A549 (cell line): Measurements from ENCODE around the gene IFITM10. TPM values are rescaled to one million over a fixed set of nuclear protein-coding genes. Genes with fewer than 3 reads are reported as not detected.

Source experiments
- ATAC-seq, 2 experiments: fragments of 200-7000 bp in 1 of 2; fragments of >200 bp in 1 of 2; cut with Nextera tagmentation in 1 of 2; cut with Tn5 transposase in 1 of 2; 3 replicates each; pipeline versions ENCODE4 v1.8.0 to v1.9.1; 2018 to 2020; ENCODE audit warnings: mild to moderate bottlenecking in 1 of 2, moderate library complexity in 1 of 2
- CTCF ChIA-PET: fragments of 300-600 bp; sonication (Branson Sonifier 250); formaldehyde crosslinking; extraction: SDS; loops from one replicate; lab custom pipeline; 2021; ENCODE audit warnings: antibody characterized with exemption, inconsistent platforms; lab: Yijun Ruan, JAX
- POLR2A ChIA-PET: fragments of 350-600 bp; formaldehyde crosslinking; extraction: SDS; loops from one replicate; lab custom pipeline; 2021; ENCODE audit warnings: antibody characterized with exemption, inconsistent platforms; lab: Yijun Ruan, JAX
- DNase-seq, 2 experiments: peaks; one replicate each; pipeline versions ENCODE4 v3.0.0 to v3.0.0-alpha.2; 2011 to 2016; ENCODE audit warnings: low read depth in 1 of 2, low spot score in 1 of 2
- FAIRE-seq: peaks from 2 replicates; lab custom pipeline; 2011; peaks lifted over from hg19 to GRCh38; lab: Jason Lieb, UNC
- H3K27ac ChIP-seq, 2 experiments: fragments of >200 bp; sonication (Bioruptor Twin); formaldehyde crosslinking; 3 replicates each; pipeline ENCODE4 v1.5.1; 2016 to 2017
- H3K4me1 ChIP-seq: fragments of >200 bp; sonication (Bioruptor Twin); formaldehyde crosslinking; 3 replicates; pipeline ENCODE4 v1.6.1; 2016
- H3K4me2 ChIP-seq: fragments of >200 bp; sonication (Bioruptor Twin); formaldehyde crosslinking; 3 replicates; pipeline ENCODE4 v1.6.1; 2016
- H3K4me3 ChIP-seq: fragments of >200 bp; sonication (Bioruptor Twin); formaldehyde crosslinking; 3 replicates; pipeline ENCODE4 v1.5.1; 2016
- H3K9me3 ChIP-seq: fragments of >200 bp; sonication (Bioruptor Twin); formaldehyde crosslinking; 3 replicates; pipeline ENCODE4 v1.6.1; 2016
- BHLHE40 ChIP-seq: IDR thresholded peaks from 2 replicates; pipeline ENCODE4 v1.6.1; 2012; ENCODE audit warnings: low read depth, low read length, inconsistent platforms
- CEBPB ChIP-seq, 2 experiments: fragments of >200 bp in 1 of 2; sonication (Bioruptor Twin) in 1 of 2; formaldehyde crosslinking in 1 of 2; IDR thresholded peaks; 2 replicates each; pipeline ENCODE4 v1.6.1; 2012 to 2016
- HOXB13 ChIP-seq: fragments of 250-450 bp; sonication (Bioruptor Pico); IDR thresholded peaks from 2 replicates; pipeline ENCODE4 v1.5.0; 2020; ENCODE audit warnings: low read depth, mild to moderate bottlenecking, moderate library complexity
- HOXB5 ChIP-seq: fragments of 250-450 bp; sonication (Bioruptor Pico); IDR thresholded peaks from 2 replicates; pipeline ENCODE4 v1.5.0; 2020; ENCODE audit warnings: mild to moderate bottlenecking, moderate library complexity
- JUN ChIP-seq, 2 experiments: fragments of >200 bp; sonication (Bioruptor Twin); formaldehyde crosslinking; IDR thresholded peaks; 2 replicates in 1 of 2; 3 replicates in 1 of 2; pipeline ENCODE4 v1.6.1; 2016 to 2017
- MYC ChIP-seq: IDR thresholded peaks from 2 replicates; pipeline ENCODE4 v1.6.1; 2012; ENCODE audit warnings: mild to moderate bottlenecking, inconsistent platforms, low read length, improper control_type of control experiment, borderline replicate concordance
- NFE2L2 ChIP-seq: fragments of 150-350 bp; conservative IDR thresholded peaks from 2 replicates; pipeline ENCODE4 v1.6.1; 2014; ENCODE audit warnings: low read length
- NR3C1 ChIP-seq: fragments of >200 bp; sonication (Bioruptor Twin); formaldehyde crosslinking; IDR thresholded peaks from 3 replicates; pipeline ENCODE4 v1.6.1; 2017
- PHF8 ChIP-seq: fragments of 200-600 bp; sonication (generic); IDR thresholded peaks from 2 replicates; pipeline ENCODE4 v1.6.1; 2016; ENCODE audit warnings: low read depth, mild to moderate bottlenecking, antibody characterized with exemption, moderate library complexity, borderline replicate concordance
- POLR2A ChIP-seq: IDR thresholded peaks from 2 replicates; pipeline ENCODE4 v1.6.1; 2012; ENCODE audit warnings: mild to moderate bottlenecking, low read length
- RARB ChIP-seq: fragments of 250-450 bp; sonication (Bioruptor Pico); IDR thresholded peaks from 2 replicates; pipeline ENCODE4 v1.8.0; 2021; ENCODE audit warnings: mild to moderate bottlenecking, moderate library complexity
- WGBS: methylation state at CpG from one replicate; pipeline ENCODE4 v1.1.6; 2017; ENCODE audit errors: missing lambda C conversion rate; 5-methylcytosine and 5-hydroxymethylcytosine counted together
- polyA plus RNA-seq, 4 experiments: library from polyadenylated mRNA; depleted of rRNA in 3 of 4; stranded (reverse); fragments of >200 nt; fragmentation: RNase III in 1 of 4; extraction: RNeasy Plus Mini Kit Qiagen cat#74134 plus additional on column Dnase treatment in 1 of 4; gene quantifications; 2 replicates in 3 of 4; 3 replicates in 1 of 4; pipeline ENCODE4 v1.2.3, GENCODE V29; 2011 to 2017
- TF ChIP-seq, protein P1 (sequence below): fragments of 450-650 bp; IDR thresholded peaks from 2 replicates; pipeline ENCODE4 v1.6.1; 2014; ENCODE audit warnings: antibody characterized with exemption
- TF ChIP-seq, protein P2 (sequence below): fragments of >200 bp; sonication (Bioruptor Twin); formaldehyde crosslinking; IDR thresholded peaks from 3 replicates; pipeline ENCODE4 v1.6.1; 2016
- TF ChIP-seq, protein P3 (sequence below): fragments of 150-350 bp; IDR thresholded peaks from 2 replicates; pipeline ENCODE4 v1.6.1; 2014; ENCODE audit warnings: low read depth, mild to moderate bottlenecking, low read length
- TF ChIP-seq, protein P4 (sequence below): fragments of 200-600 bp; sonication (generic); IDR thresholded peaks from 2 replicates; pipeline ENCODE4 v1.6.1; 2016; ENCODE audit warnings: antibody characterized with exemption, mild to moderate bottlenecking, moderate library complexity
- TF ChIP-seq, protein P5 (sequence below): IDR thresholded peaks from 2 replicates; pipeline ENCODE4 v1.6.1; 2012
- TF ChIP-seq, protein P6 (sequence below): fragments of 250-450 bp; sonication (Bioruptor Pico); IDR thresholded peaks from 2 replicates; pipeline ENCODE4 v1.5.0; 2021; ENCODE audit warnings: mild to moderate bottlenecking, moderate library complexity, borderline replicate concordance
- TF ChIP-seq, protein P7 (sequence below): fragments of >200 bp; sonication (Bioruptor Twin); formaldehyde crosslinking; IDR thresholded peaks from 2 replicates; pipeline ENCODE4 v1.6.1; 2016

The IFITM10 gene
- polyA plus RNA-seq, 2 of the 4 experiments (the other 2 are of a cell fraction), result 0.28 to 0.67 TPM

DNA sequence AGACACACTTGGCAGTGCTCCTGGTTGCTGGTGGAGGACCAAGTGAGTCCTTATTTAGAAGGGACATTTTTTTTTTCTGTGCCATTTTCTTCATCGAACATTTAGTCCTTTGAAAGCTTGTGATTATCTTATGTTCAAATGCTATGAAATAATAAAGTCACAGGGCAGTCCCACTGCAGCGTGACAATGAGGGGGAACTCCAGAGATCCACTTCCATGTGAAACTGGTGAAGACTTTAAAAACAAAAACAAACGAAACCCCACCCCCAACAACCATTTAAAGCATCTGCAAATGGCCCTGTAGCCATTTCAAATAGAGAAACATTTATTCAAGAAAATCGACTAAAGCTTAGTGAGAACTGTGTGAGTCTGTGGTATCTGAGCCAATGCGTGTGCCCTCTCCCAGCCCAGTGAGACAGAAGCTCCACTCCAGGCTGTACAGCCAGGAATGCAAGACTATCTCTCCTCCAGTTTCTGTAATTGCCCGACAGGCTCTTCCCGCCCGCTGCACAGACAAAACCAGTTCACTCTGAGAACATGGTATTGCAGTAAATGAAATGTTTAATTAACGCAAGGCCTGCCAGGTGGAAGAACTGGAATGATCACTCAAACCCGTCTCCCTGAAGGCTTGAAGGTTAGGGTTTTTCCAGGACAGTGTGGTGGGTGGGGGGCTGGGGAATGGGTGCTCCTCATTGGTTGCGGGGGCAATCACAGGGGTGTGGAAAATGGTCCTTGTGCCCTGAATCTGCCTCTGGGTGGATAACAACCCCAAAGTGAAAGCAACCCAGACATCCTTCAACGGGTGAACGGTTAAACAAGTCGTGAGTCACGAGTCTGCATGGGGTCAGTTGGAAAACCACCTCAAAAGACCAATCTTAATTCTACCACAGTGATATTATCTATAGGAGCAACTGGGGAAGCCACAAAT lies 45.0 kb downstream of the IFITM10 start:
- Histone ChIP-seq H3K4me3 (no peak overlapping the region), H3K9me3 (no peaks in the 10 kb centered on the region), H3K27ac (no peak overlapping the region), H3K4me2 (no peak overlapping the region), H3K4me1 (peaks cover 3% of the 10 kb centered on the region; the same call in 1 of the 3 replicates)
- ChIA-PET CTCF (interaction anchor here (0.6 to 10.5 kb wide), 7 partner anchors 12 to 446 kb away, joined by 3 to 97 read pairs (median 9); partner anchors contain the start of gene SYT8), POLR2A (no interaction called here)
- TF ChIP-seq RARB (CRISPR knock-in tag) (no peak), PHF8 (no peak), NFE2L2 (no peak), JUN (IDR thresholded peaks at IDR 0.05) (no peak)
- TF ChIP-seq, protein P1, sequence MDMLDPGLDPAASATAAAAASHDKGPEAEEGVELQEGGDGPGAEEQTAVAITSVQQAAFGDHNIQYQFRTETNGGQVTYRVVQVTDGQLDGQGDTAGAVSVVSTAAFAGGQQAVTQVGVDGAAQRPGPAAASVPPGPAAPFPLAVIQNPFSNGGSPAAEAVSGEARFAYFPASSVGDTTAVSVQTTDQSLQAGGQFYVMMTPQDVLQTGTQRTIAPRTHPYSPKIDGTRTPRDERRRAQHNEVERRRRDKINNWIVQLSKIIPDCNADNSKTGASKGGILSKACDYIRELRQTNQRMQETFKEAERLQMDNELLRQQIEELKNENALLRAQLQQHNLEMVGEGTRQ, result no peak
- TF ChIP-seq, protein P2, sequence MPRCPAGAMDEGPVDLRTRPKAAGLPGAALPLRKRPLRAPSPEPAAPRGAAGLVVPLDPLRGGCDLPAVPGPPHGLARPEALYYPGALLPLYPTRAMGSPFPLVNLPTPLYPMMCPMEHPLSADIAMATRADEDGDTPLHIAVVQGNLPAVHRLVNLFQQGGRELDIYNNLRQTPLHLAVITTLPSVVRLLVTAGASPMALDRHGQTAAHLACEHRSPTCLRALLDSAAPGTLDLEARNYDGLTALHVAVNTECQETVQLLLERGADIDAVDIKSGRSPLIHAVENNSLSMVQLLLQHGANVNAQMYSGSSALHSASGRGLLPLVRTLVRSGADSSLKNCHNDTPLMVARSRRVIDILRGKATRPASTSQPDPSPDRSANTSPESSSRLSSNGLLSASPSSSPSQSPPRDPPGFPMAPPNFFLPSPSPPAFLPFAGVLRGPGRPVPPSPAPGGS, result no peak
- TF ChIP-seq, protein P3, sequence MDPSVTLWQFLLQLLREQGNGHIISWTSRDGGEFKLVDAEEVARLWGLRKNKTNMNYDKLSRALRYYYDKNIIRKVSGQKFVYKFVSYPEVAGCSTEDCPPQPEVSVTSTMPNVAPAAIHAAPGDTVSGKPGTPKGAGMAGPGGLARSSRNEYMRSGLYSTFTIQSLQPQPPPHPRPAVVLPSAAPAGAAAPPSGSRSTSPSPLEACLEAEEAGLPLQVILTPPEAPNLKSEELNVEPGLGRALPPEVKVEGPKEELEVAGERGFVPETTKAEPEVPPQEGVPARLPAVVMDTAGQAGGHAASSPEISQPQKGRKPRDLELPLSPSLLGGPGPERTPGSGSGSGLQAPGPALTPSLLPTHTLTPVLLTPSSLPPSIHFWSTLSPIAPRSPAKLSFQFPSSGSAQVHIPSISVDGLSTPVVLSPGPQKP, result no peak
- TF ChIP-seq, protein P4, sequence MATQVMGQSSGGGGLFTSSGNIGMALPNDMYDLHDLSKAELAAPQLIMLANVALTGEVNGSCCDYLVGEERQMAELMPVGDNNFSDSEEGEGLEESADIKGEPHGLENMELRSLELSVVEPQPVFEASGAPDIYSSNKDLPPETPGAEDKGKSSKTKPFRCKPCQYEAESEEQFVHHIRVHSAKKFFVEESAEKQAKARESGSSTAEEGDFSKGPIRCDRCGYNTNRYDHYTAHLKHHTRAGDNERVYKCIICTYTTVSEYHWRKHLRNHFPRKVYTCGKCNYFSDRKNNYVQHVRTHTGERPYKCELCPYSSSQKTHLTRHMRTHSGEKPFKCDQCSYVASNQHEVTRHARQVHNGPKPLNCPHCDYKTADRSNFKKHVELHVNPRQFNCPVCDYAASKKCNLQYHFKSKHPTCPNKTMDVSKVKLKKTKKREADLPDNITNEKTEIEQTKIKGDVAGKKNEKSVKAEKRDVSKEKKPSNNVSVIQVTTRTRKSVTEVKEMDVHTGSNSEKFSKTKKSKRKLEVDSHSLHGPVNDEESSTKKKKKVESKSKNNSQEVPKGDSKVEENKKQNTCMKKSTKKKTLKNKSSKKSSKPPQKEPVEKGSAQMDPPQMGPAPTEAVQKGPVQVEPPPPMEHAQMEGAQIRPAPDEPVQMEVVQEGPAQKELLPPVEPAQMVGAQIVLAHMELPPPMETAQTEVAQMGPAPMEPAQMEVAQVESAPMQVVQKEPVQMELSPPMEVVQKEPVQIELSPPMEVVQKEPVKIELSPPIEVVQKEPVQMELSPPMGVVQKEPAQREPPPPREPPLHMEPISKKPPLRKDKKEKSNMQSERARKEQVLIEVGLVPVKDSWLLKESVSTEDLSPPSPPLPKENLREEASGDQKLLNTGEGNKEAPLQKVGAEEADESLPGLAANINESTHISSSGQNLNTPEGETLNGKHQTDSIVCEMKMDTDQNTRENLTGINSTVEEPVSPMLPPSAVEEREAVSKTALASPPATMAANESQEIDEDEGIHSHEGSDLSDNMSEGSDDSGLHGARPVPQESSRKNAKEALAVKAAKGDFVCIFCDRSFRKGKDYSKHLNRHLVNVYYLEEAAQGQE, result no peak
- TF ChIP-seq, protein P5, sequence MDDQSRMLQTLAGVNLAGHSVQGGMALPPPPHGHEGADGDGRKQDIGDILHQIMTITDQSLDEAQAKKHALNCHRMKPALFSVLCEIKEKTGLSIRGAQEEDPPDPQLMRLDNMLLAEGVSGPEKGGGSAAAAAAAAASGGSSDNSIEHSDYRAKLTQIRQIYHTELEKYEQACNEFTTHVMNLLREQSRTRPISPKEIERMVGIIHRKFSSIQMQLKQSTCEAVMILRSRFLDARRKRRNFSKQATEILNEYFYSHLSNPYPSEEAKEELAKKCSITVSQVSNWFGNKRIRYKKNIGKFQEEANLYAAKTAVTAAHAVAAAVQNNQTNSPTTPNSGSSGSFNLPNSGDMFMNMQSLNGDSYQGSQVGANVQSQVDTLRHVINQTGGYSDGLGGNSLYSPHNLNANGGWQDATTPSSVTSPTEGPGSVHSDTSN, result no peak
- ATAC-seq, result no peak
- no peak for FAIRE-seq
- 60% methylated on average over 15 of the region's 15 CpGs for WGBS
- no peak for DNase-seq

DNA sequence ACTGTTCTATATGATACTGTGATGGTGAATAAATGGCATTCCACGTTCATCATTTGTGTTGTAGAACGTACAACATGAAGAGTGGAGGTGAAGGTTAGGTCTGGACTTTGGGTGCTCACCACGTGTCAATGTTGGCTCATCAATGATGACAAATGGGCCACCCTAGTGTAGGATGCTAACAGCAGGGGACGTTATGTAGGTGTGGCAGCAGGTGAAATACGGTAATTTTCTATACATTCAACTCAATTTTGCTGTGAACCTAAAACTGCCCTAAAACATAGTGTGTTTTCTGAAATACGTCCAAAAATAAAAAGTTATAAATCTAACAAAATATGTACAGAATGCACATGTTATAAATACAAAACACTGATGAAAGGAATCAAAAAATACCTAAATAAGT lies 47.2 kb downstream of the IFITM10 start:
- no peak overlapping the region for H3K4me2 ChIP-seq
- ATAC-seq (no peak), FAIRE-seq (peak; percentile 59), DNase-seq (no peak)
- H3K4me1 ChIP-seq, result peaks cover 3% of the 10 kb centered on the region; the same call in 1 of the 3 replicates
- POLR2A ChIA-PET, result no interaction called here
- H3K27ac ChIP-seq, result no peak overlapping the region
- TF ChIP-seq HOXB13 (CRISPR knock-in tag) (no peak), PHF8 (no peak), HOXB5 (CRISPR knock-in tag) (no peak), POLR2A (no peak), CEBPB (IDR thresholded peaks at IDR 0.05) (no peak), BHLHE40 (no peak), NR3C1 (no peak), MYC (no peak)
- TF ChIP-seq, protein P6, sequence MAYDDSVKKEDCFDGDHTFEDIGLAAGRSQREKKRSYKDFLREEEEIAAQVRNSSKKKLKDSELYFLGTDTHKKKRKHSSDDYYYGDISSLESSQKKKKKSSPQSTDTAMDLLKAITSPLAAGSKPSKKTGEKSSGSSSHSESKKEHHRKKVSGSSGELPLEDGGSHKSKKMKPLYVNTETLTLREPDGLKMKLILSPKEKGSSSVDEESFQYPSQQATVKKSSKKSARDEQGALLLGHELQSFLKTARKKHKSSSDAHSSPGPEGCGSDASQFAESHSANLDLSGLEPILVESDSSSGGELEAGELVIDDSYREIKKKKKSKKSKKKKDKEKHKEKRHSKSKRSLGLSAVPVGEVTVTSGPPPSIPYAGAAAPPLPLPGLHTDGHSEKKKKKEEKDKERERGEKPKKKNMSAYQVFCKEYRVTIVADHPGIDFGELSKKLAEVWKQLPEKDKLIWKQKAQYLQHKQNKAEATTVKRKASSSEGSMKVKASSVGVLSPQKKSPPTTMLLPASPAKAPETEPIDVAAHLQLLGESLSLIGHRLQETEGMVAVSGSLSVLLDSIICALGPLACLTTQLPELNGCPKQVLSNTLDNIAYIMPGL (CRISPR knock-in tag), result no peak
- TF ChIP-seq, protein P7, sequence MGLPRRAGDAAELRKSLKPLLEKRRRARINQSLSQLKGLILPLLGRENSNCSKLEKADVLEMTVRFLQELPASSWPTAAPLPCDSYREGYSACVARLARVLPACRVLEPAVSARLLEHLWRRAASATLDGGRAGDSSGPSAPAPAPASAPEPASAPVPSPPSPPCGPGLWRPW, result no peak
- no peaks in the 10 kb centered on the region for H3K9me3 ChIP-seq
- WGBS, result 40% methylated on average over 6 of the region's 6 CpGs
- no peak overlapping the region for H3K4me3 ChIP-seq
- CTCF ChIA-PET, result interaction anchor here (6.7 to 10.5 kb wide), 2 partner anchors 10 to 130 kb away, joined by 77 to 97 read pairs; partner anchors contain the start of gene SYT8
